ENCODE data around the gene ACVR1B.

The ACVR1B gene

GRCh38 chr12:51994539-51994820 lies 43.0 kb downstream of the ACVR1B start:
- Histone ChIP-seq H3K4me3 (ENCODE audit: low read depth, low read length) (no peak overlapping the region), H3K4me1 (ENCODE audit: control insufficient read depth, insufficient read depth, low read length) (no peaks in the 10 kb centered on the region), H3K9me3 (ENCODE audit: control insufficient read depth, insufficient read depth, low read depth, low read length) (no peaks in the 10 kb centered on the region), H3K36me3 (ENCODE audit: control insufficient read depth in 2 of 2, insufficient read depth in 1 of 2, low read length in 2 of 2) (peaks cover 6 to 77% of the 10 kb centered on the region in 2 experiments; a peak in 2 of 3 replicates), H3K27ac (ENCODE audit: extremely low read depth, low read depth, low read length) (no peak overlapping the region)
- CTCF ChIA-PET: interaction anchor here (1.1 to 21.1 kb wide), 4 partner anchors 9 to 101 kb away, joined by 3 to 349 read pairs (median 47); no protein-coding TSS in a partner anchor
- POLR2A ChIA-PET: no interaction called here
- TF ChIP-seq KLF7 (tag by site-specific recombination; IDR thresholded peaks at IDR 0.05; ENCODE audit: borderline replicate concordance) (no peak), RBAK (tag by site-specific recombination; IDR thresholded peaks at IDR 0.05) (no peak), BCL11A (tag by site-specific recombination; IDR thresholded peaks at IDR 0.05; ENCODE audit: low read depth) (no peak), ZNF514 (tag by site-specific recombination; IDR thresholded peaks at IDR 0.05) (no peak), ZNF596 (tag by site-specific recombination; IDR thresholded peaks at IDR 0.05) (no peak), SETDB1 (IDR thresholded peaks at IDR 0.05; ENCODE audit: insufficient read length, low read length) (no peak), PRDM6 (tag by site-specific recombination; IDR thresholded peaks at IDR 0.05) (no peak), ZNF513 (tag by site-specific recombination; IDR thresholded peaks at IDR 0.05) (no peak), ZNF214 (tag by site-specific recombination; IDR thresholded peaks at IDR 0.05; ENCODE audit: borderline replicate concordance) (no peak), PRDM1 (tag by site-specific recombination; IDR thresholded peaks at IDR 0.05) (no peak), OVOL3 (tag by site-specific recombination; IDR thresholded peaks at IDR 0.05) (no peak), ZNF571 (tag by site-specific recombination; IDR thresholded peaks at IDR 0.05) (no peak), ZNF239 (tag by site-specific recombination; IDR thresholded peaks at IDR 0.05) (no peak), GFI1B (tag by site-specific recombination; IDR thresholded peaks at IDR 0.05) (no peak), ZNF404 (tag by site-specific recombination; IDR thresholded peaks at IDR 0.05) (no peak), REST (tag by site-specific recombination; IDR thresholded peaks at IDR 0.05) (no peak)
- TF ChIP-seq, protein P1, sequence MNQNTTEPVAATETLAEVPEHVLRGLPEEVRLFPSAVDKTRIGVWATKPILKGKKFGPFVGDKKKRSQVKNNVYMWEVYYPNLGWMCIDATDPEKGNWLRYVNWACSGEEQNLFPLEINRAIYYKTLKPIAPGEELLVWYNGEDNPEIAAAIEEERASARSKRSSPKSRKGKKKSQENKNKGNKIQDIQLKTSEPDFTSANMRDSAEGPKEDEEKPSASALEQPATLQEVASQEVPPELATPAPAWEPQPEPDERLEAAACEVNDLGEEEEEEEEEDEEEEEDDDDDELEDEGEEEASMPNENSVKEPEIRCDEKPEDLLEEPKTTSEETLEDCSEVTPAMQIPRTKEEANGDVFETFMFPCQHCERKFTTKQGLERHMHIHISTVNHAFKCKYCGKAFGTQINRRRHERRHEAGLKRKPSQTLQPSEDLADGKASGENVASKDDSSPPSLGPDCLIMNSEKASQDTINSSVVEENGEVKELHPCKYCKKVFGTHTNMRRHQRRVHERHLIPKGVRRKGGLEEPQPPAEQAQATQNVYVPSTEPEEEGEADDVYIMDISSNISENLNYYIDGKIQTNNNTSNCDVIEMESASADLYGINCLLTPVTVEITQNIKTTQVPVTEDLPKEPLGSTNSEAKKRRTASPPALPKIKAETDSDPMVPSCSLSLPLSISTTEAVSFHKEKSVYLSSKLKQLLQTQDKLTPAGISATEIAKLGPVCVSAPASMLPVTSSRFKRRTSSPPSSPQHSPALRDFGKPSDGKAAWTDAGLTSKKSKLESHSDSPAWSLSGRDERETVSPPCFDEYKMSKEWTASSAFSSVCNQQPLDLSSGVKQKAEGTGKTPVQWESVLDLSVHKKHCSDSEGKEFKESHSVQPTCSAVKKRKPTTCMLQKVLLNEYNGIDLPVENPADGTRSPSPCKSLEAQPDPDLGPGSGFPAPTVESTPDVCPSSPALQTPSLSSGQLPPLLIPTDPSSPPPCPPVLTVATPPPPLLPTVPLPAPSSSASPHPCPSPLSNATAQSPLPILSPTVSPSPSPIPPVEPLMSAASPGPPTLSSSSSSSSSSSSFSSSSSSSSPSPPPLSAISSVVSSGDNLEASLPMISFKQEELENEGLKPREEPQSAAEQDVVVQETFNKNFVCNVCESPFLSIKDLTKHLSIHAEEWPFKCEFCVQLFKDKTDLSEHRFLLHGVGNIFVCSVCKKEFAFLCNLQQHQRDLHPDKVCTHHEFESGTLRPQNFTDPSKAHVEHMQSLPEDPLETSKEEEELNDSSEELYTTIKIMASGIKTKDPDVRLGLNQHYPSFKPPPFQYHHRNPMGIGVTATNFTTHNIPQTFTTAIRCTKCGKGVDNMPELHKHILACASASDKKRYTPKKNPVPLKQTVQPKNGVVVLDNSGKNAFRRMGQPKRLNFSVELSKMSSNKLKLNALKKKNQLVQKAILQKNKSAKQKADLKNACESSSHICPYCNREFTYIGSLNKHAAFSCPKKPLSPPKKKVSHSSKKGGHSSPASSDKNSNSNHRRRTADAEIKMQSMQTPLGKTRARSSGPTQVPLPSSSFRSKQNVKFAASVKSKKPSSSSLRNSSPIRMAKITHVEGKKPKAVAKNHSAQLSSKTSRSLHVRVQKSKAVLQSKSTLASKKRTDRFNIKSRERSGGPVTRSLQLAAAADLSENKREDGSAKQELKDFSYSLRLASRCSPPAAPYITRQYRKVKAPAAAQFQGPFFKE (tag by site-specific recombination; IDR thresholded peaks at IDR 0.05; ENCODE audit: borderline replicate concordance): no peak
- TF ChIP-seq, protein P2, sequence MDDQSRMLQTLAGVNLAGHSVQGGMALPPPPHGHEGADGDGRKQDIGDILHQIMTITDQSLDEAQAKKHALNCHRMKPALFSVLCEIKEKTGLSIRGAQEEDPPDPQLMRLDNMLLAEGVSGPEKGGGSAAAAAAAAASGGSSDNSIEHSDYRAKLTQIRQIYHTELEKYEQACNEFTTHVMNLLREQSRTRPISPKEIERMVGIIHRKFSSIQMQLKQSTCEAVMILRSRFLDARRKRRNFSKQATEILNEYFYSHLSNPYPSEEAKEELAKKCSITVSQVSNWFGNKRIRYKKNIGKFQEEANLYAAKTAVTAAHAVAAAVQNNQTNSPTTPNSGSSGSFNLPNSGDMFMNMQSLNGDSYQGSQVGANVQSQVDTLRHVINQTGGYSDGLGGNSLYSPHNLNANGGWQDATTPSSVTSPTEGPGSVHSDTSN (CRISPR knock-in tag; IDR thresholded peaks at IDR 0.05): no peak

Data from HEK293 (cell line).